H9 (cell line): ENCODE data around the gene PTPRB. TPM values are rescaled to one million over a fixed set of nuclear protein-coding genes. Genes with fewer than 3 reads are reported as not detected.

Source experiments
- DNase-seq: peaks from one replicate; pipeline ENCODE4 v3.0.0-alpha.2; 2017
- H2AFZ ChIP-seq: one replicate; pipeline ENCODE4 v1.6.1; 2013; ENCODE audit warnings: mild to moderate bottlenecking, low read length, control low read depth, moderate library complexity
- H2AK5ac ChIP-seq: 2 replicates; pipeline ENCODE4 v1.6.1; 2013; ENCODE audit warnings: low read length, control low read depth, mixed read lengths; ENCODE audit not compliant: insufficient read length
- H2BK120ac ChIP-seq: one replicate; pipeline ENCODE4 v1.6.1; 2013; ENCODE audit warnings: low read depth, mild to moderate bottlenecking, low read length, control low read depth, inconsistent platforms; ENCODE audit not compliant: poor library complexity, severe bottlenecking
- H2BK12ac ChIP-seq: 2 replicates; pipeline ENCODE4 v1.6.1; 2013; ENCODE audit warnings: low read length, control low read depth, mixed read lengths, low read depth; ENCODE audit not compliant: insufficient read length
- H2BK15ac ChIP-seq: 2 replicates; pipeline ENCODE4 v1.6.1; 2013; ENCODE audit warnings: low read depth, low read length, control low read depth
- H2BK20ac ChIP-seq: one replicate; pipeline ENCODE4 v1.6.1; 2013; ENCODE audit warnings: low read depth, mild to moderate bottlenecking, low read length, control low read depth, inconsistent platforms; ENCODE audit not compliant: poor library complexity, severe bottlenecking
- H2BK5ac ChIP-seq: 2 replicates; pipeline ENCODE4 v1.6.1; 2013; ENCODE audit warnings: low read length, control low read depth, mixed read lengths; ENCODE audit not compliant: insufficient read length
- H3K14ac ChIP-seq: 2 replicates; pipeline ENCODE4 v1.6.1; 2013; ENCODE audit warnings: low read length, control low read depth; ENCODE audit not compliant: insufficient read depth
- H3K18ac ChIP-seq: 2 replicates; pipeline ENCODE4 v1.6.1; 2013; ENCODE audit warnings: low read depth, mild to moderate bottlenecking, mixed read lengths, low read length, control low read depth; ENCODE audit not compliant: insufficient read length
- H3K23ac ChIP-seq: 2 replicates; pipeline ENCODE4 v1.6.1; 2013; ENCODE audit warnings: low read length, control low read depth, mixed read lengths, low read depth; ENCODE audit not compliant: insufficient read length
- H3K23me2 ChIP-seq: 2 replicates; pipeline ENCODE4 v1.6.1; 2013; ENCODE audit warnings: low read depth, mild to moderate bottlenecking, mixed read lengths, low read length, control low read depth; ENCODE audit not compliant: insufficient read length, poor library complexity, severe bottlenecking
- H3K27ac ChIP-seq: 2 replicates; pipeline ENCODE4 v1.5.1; 2013; ENCODE audit warnings: low read length, control low read depth, mixed read lengths, low read depth; ENCODE audit not compliant: insufficient read length
- H3K27me3 ChIP-seq: 2 replicates; pipeline ENCODE4 v1.6.1; 2013; ENCODE audit warnings: low read length, control low read depth, inconsistent platforms; ENCODE audit not compliant: insufficient read depth
- H3K4ac ChIP-seq: 2 replicates; pipeline ENCODE4 v1.6.1; 2013; ENCODE audit warnings: low read depth, mild to moderate bottlenecking, control low read depth, inconsistent platforms, low read length, moderate library complexity
- H3K4me1 ChIP-seq: 2 replicates; pipeline ENCODE4 v1.6.1; 2013; ENCODE audit warnings: low read length, control low read depth, inconsistent platforms; ENCODE audit not compliant: insufficient read depth
- H3K4me2 ChIP-seq: 2 replicates; pipeline ENCODE4 v1.6.1; 2013; ENCODE audit warnings: low read length, control low read depth, mixed read lengths; ENCODE audit not compliant: insufficient read length, insufficient read depth
- H3K56ac ChIP-seq: 2 replicates; pipeline ENCODE4 v1.6.1; 2013; ENCODE audit warnings: low read depth, mild to moderate bottlenecking, mixed read lengths, low read length, control low read depth; ENCODE audit not compliant: insufficient read length
- H3K79me1 ChIP-seq: 2 replicates; pipeline ENCODE4 v1.6.1; 2013; ENCODE audit warnings: low read depth, mild to moderate bottlenecking, moderate library complexity, low read length, control low read depth, inconsistent platforms; ENCODE audit not compliant: insufficient read depth, poor library complexity, severe bottlenecking
- H3K79me2 ChIP-seq: 2 replicates; pipeline ENCODE4 v1.6.1; 2013; ENCODE audit warnings: low read length, control low read depth, inconsistent platforms; ENCODE audit not compliant: insufficient read depth
- H3K9ac ChIP-seq: 2 replicates; pipeline ENCODE4 v1.6.1; 2013; ENCODE audit warnings: low read length, control low read depth, mixed read lengths; ENCODE audit not compliant: insufficient read length; ENCODE audit errors: extremely low read depth
- H3K9me3 ChIP-seq: one replicate; pipeline ENCODE4 v1.6.1; 2013; ENCODE audit warnings: low read depth, low read length, inconsistent platforms; ENCODE audit not compliant: control insufficient read depth
- H3T11ph ChIP-seq: one replicate; pipeline ENCODE4 v1.6.1; 2013; ENCODE audit warnings: mild to moderate bottlenecking, low read length, control low read depth, inconsistent platforms
- H4K20me1 ChIP-seq: one replicate; pipeline ENCODE4 v1.6.1; 2013; ENCODE audit not compliant: control insufficient read depth, insufficient read length, insufficient read depth
- H4K5ac ChIP-seq: 2 replicates; pipeline ENCODE4 v1.6.1; 2013; ENCODE audit warnings: low read depth, mild to moderate bottlenecking, mixed read lengths, low read length, control low read depth; ENCODE audit not compliant: insufficient read length
- H4K8ac ChIP-seq: replicated peaks from 2 replicates; pipeline ENCODE4 v1.6.1; 2013; ENCODE audit warnings: low read length, control low read depth, mixed read lengths, low read depth; ENCODE audit not compliant: insufficient read length
- H4K91ac ChIP-seq: 2 replicates; pipeline ENCODE4 v1.6.1; 2013; ENCODE audit warnings: low read depth, mild to moderate bottlenecking, moderate library complexity, mixed read lengths, low read length, control low read depth; ENCODE audit not compliant: insufficient read length
- H3K27ac Mint-ChIP-seq, 3 experiments: 2 replicates in 2 of 3; 3 replicates in 1 of 3; pipeline ENCODE4 v1.8.0; 2020 to 2021; ENCODE audit warnings: mixed read lengths in 3 of 3, mild to moderate bottlenecking in 1 of 3, moderate library complexity in 1 of 3
- H3K27me3 Mint-ChIP-seq: 2 replicates; pipeline ENCODE4 v1.8.0; 2021; ENCODE audit warnings: low read depth, mild to moderate bottlenecking, moderate library complexity, mixed read lengths
- H3K36me3 Mint-ChIP-seq, 3 experiments: 2 replicates in 2 of 3; 3 replicates in 1 of 3; pipeline ENCODE4 v1.8.0; 2020 to 2021; ENCODE audit warnings: low read depth in 3 of 3, mixed read lengths in 3 of 3; ENCODE audit not compliant: insufficient read depth in 1 of 3
- H3K4me1 Mint-ChIP-seq, 2 experiments: 2 replicates each; pipeline ENCODE4 v1.8.0; 2020; ENCODE audit warnings: mixed read lengths in 2 of 2
- H3K4me3 Mint-ChIP-seq, 2 experiments: 2 replicates in 1 of 2; 3 replicates in 1 of 2; pipeline ENCODE4 v1.8.0; 2020 to 2021; ENCODE audit warnings: mild to moderate bottlenecking in 2 of 2, mixed read lengths in 2 of 2, moderate library complexity in 1 of 2
- H3K9me3 Mint-ChIP-seq, 2 experiments: 2 replicates in 1 of 2; 3 replicates in 1 of 2; pipeline ENCODE4 v1.8.0; 2020; ENCODE audit warnings: mild to moderate bottlenecking in 2 of 2, mixed read lengths in 2 of 2, moderate library complexity in 1 of 2
- WGBS: extraction: QIAGEN DNeasy Blood & Tissue Kit; methylation state at CpG from one replicate; pipeline ENCODE4 v1.1.7; 2013; ENCODE audit warnings: missing lambda C conversion rate, low lambda C conversion rate, mixed read lengths; ENCODE audit not compliant: insufficient read length; ENCODE audit errors: extremely low coverage; 5-methylcytosine and 5-hydroxymethylcytosine counted together
- total RNA-seq: library from RNA; stranded (reverse); gene quantifications from 2 replicates; pipeline ENCODE4 v1.2.1, GENCODE V29; 2021
- TF ChIP-seq, protein P1 (sequence below): fragments of 200-600 bp; sonication (generic); conservative IDR thresholded peaks from 3 replicates; pipeline ENCODE4 v1.8.0; 2021; ENCODE audit warnings: antibody characterized with exemption, mild to moderate bottlenecking

PTPRB gene
- total RNA-seq, 1 experiment from 2014 or later = 1.4 TPM

DNA sequence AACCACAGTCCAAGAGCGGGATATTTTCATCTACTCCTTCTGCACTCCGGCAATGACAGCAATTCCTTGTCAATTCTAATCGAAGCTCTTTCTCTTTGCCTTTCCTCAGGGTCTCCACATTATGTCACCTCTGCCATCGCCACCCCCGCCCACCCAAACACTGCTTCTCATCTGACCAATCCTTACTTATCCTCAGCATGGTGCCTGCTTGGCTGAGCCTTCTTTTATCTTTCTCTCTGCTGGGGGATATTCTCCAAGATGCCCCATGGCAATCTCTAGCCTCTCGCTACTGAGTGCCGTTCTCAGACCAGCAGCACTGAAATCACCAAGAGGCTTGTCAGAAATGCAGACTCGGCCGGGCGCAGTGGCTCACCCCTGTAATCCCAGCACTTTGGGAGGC is 100.6 kb downstream of the PTPRB start:
- Histone ChIP-seq H3K14ac (peak overlapping the region; percentile 20; the same call in 1 of the 2 replicates), H3K79me2 (no peaks in the 10 kb centered on the region), H3K4me1 (no peaks in the 10 kb centered on the region), H3K9me3 (no peaks in the 10 kb centered on the region), H2AK5ac (no peak overlapping the region), H3K18ac (no peak overlapping the region), H2BK12ac (no peak overlapping the region), H3K27ac (no peak overlapping the region), H4K8ac (no peak overlapping the region), H3K27me3 (no peaks in the 10 kb centered on the region), H3K9ac (no peak overlapping the region), H3K56ac (no peak overlapping the region), H2BK20ac (no peak overlapping the region), H3K23ac (no peak overlapping the region), H2BK5ac (no peak overlapping the region), H3K23me2 (no peaks in the 10 kb centered on the region), H2BK15ac (no peak overlapping the region), H3T11ph (no peak overlapping the region), H3K79me1 (no peaks in the 10 kb centered on the region), H2AFZ (no peak overlapping the region), H3K4me2 (no peak overlapping the region), H2BK120ac (no peak overlapping the region), H4K91ac (no peak overlapping the region), H4K20me1 (no peaks in the 10 kb centered on the region), H4K5ac (no peak overlapping the region), H3K4ac (no peak overlapping the region)
- no CpG with 5 or more reads among the region's 10 CpGs for WGBS
- TF ChIP-seq, protein P1, sequence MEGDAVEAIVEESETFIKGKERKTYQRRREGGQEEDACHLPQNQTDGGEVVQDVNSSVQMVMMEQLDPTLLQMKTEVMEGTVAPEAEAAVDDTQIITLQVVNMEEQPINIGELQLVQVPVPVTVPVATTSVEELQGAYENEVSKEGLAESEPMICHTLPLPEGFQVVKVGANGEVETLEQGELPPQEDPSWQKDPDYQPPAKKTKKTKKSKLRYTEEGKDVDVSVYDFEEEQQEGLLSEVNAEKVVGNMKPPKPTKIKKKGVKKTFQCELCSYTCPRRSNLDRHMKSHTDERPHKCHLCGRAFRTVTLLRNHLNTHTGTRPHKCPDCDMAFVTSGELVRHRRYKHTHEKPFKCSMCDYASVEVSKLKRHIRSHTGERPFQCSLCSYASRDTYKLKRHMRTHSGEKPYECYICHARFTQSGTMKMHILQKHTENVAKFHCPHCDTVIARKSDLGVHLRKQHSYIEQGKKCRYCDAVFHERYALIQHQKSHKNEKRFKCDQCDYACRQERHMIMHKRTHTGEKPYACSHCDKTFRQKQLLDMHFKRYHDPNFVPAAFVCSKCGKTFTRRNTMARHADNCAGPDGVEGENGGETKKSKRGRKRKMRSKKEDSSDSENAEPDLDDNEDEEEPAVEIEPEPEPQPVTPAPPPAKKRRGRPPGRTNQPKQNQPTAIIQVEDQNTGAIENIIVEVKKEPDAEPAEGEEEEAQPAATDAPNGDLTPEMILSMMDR = no peak
- peaks cover 6% of the 10 kb centered on the region in 2 experiments for H3K4me1 Mint-ChIP-seq
- no peaks in the 10 kb centered on the region for H3K36me3 Mint-ChIP-seq
- no peak overlapping the region for H3K4me3 Mint-ChIP-seq
- H3K27ac Mint-ChIP-seq = peak overlapping the region in 1 of 3 experiments; percentile 20; a peak in 2 of 7 replicates
- no peaks in the 10 kb centered on the region for H3K9me3 Mint-ChIP-seq
- H3K27me3 Mint-ChIP-seq = no peaks in the 10 kb centered on the region; the same call in 1 of the 2 replicates
- no peak for DNase-seq
